Duodenal mucosa (tissue), 2 donors: ENCODE data around the gene NDUFA8.

ENCODE experiments used
- H3K27ac ChIP-seq: one replicate; pipeline ENCODE4 v1.7.0; 2013; ENCODE audit warnings: low read depth, low read length
- H3K27me3 ChIP-seq, 2 donors: one replicate each; pipeline ENCODE4 v1.7.0; 2013; ENCODE audit warnings: low read length in 2 of 2, control low read depth in 1 of 2; ENCODE audit not compliant: insufficient read depth in 2 of 2, control insufficient read depth in 1 of 2
- H3K36me3 ChIP-seq, 2 donors: one replicate each; pipeline ENCODE4 v1.7.0; 2013; ENCODE audit warnings: low read length in 2 of 2, control low read depth in 1 of 2; ENCODE audit not compliant: insufficient read depth in 2 of 2, control insufficient read depth in 1 of 2
- H3K4me1 ChIP-seq, 2 donors: one replicate each; pipeline ENCODE4 v1.7.0; 2013; ENCODE audit warnings: low read length in 2 of 2, control low read depth in 1 of 2; ENCODE audit not compliant: insufficient read depth in 2 of 2, control insufficient read depth in 1 of 2
- H3K4me3 ChIP-seq, 2 donors: one replicate each; pipeline ENCODE4 v1.7.0; 2013; ENCODE audit warnings: low read length in 2 of 2, low read depth in 1 of 2
- H3K9ac ChIP-seq, 2 donors: one replicate each; pipeline ENCODE4 v1.7.0; 2013; ENCODE audit warnings: low read length in 2 of 2, low read depth in 1 of 2
- H3K9me3 ChIP-seq, 2 donors: one replicate each; pipeline ENCODE4 v1.7.0; 2013; ENCODE audit warnings: low read length in 2 of 2, control low read depth in 1 of 2; ENCODE audit not compliant: control insufficient read depth in 1 of 2

The NDUFA8 gene

GRCh38 chr9:122197882-122198281 is 38.3 kb upstream of the NDUFA8 start:
- Histone ChIP-seq H3K4me3 (no peak overlapping the region), H3K9me3 (no peaks in the 10 kb centered on the region), H3K36me3 (no peaks in the 10 kb centered on the region), H3K27me3 (peaks cover 9 to 17% of the 10 kb centered on the region in 2 donors), H3K4me1 (peaks cover 5 to 9% of the 10 kb centered on the region in 2 donors), H3K27ac (no peak overlapping the region), H3K9ac (no peak overlapping the region)

- Histone ChIP-seq H3K4me1 (peaks cover 5 to 9% of the 10 kb centered on the region in 2 donors), H3K4me3 (no peak overlapping the region), H3K36me3 (no peaks in the 10 kb centered on the region), H3K9me3 (no peaks in the 10 kb centered on the region), H3K27me3 (peaks cover 9 to 17% of the 10 kb centered on the region in 2 donors), H3K27ac (no peak overlapping the region), H3K9ac (no peak overlapping the region)
Measured at GRCh38 chr9:122197426-122197825, 37.8 kb upstream of the NDUFA8 start.

GRCh38 chr9:122195875-122196274 is 36.3 kb upstream of the NDUFA8 start:
- Histone ChIP-seq H3K9ac (no peak overlapping the region), H3K9me3 (no peaks in the 10 kb centered on the region), H3K4me1 (peaks cover 5 to 9% of the 10 kb centered on the region in 2 donors), H3K27me3 (peaks cover 9 to 17% of the 10 kb centered on the region in 2 donors), H3K36me3 (no peaks in the 10 kb centered on the region), H3K4me3 (no peak overlapping the region), H3K27ac (no peak overlapping the region)

- Histone ChIP-seq H3K27me3 (peaks cover 9 to 17% of the 10 kb centered on the region in 2 donors), H3K9ac (no peak overlapping the region), H3K36me3 (no peaks in the 10 kb centered on the region), H3K9me3 (no peaks in the 10 kb centered on the region), H3K4me1 (peaks cover 5 to 9% of the 10 kb centered on the region in 2 donors), H3K4me3 (no peak overlapping the region), H3K27ac (no peak overlapping the region)
Measured at GRCh38 chr9:122193651-122194050, 34.1 kb upstream of the NDUFA8 start.

- peaks cover 5 to 11% of the 10 kb centered on the region in 2 donors for H3K27me3 ChIP-seq
- H3K9ac ChIP-seq: no peak overlapping the region
- H3K9me3 ChIP-seq: no peaks in the 10 kb centered on the region
- H3K36me3 ChIP-seq: no peaks in the 10 kb centered on the region
- no peak overlapping the region for H3K27ac ChIP-seq
- H3K4me3 ChIP-seq: no peak overlapping the region
- peaks cover 4 to 7% of the 10 kb centered on the region in 2 donors for H3K4me1 ChIP-seq
Measured at GRCh38 chr9:122192914-122193525, 33.4 kb upstream of the NDUFA8 start.

- Histone ChIP-seq H3K4me1 (peaks cover 0 to under 1% of the 10 kb centered on the region in 2 donors), H3K9me3 (no peaks in the 10 kb centered on the region), H3K36me3 (no peaks in the 10 kb centered on the region)
Measured at GRCh38 chr9:122192261-122192875, 32.8 kb upstream of the NDUFA8 start.

GRCh38 chr9:122191584-122191983 is 32.0 kb upstream of the NDUFA8 start:
- Histone ChIP-seq H3K27me3 (no peaks in the 10 kb centered on the region), H3K4me1 (no peaks in the 10 kb centered on the region), H3K4me3 (no peak overlapping the region), H3K36me3 (no peaks in the 10 kb centered on the region), H3K9ac (no peak overlapping the region), H3K27ac (no peak overlapping the region), H3K9me3 (no peaks in the 10 kb centered on the region)

More at GRCh38 chr9:122192261-122192875, 32.8 kb upstream of the NDUFA8 start:
- Histone ChIP-seq H3K9ac (no peak overlapping the region), H3K27me3 (peaks cover 1 to 6% of the 10 kb centered on the region in 2 donors), H3K27ac (no peak overlapping the region), H3K4me3 (no peak overlapping the region)

GRCh38 chr9:122190597-122191381 is 31.2 kb upstream of the NDUFA8 start:
- Histone ChIP-seq H3K27me3 (no peaks in the 10 kb centered on the region), H3K36me3 (no peaks in the 10 kb centered on the region), H3K27ac (no peak overlapping the region), H3K9ac (no peak overlapping the region), H3K4me3 (no peak overlapping the region), H3K4me1 (no peaks in the 10 kb centered on the region), H3K9me3 (no peaks in the 10 kb centered on the region)

GRCh38 chr9:122188369-122188768 is 28.8 kb upstream of the NDUFA8 start:
- H3K36me3 ChIP-seq: no peaks in the 10 kb centered on the region
- no peaks in the 10 kb centered on the region for H3K9me3 ChIP-seq
- H3K4me3 ChIP-seq: no peak overlapping the region
- peaks cover 0 to 3% of the 10 kb centered on the region in 2 donors for H3K27me3 ChIP-seq
- H3K27ac ChIP-seq: no peak overlapping the region
- no peaks in the 10 kb centered on the region for H3K4me1 ChIP-seq
- H3K9ac ChIP-seq: no peak overlapping the region
